HG03520 (cell line): ENCODE measurements around the gene SPOCD1.

ENCODE experiments used
- ATAC-seq: cut with Tn5 transposase; IDR thresholded peaks from one replicate; pipeline ENCODE4 v1.9.1; 2021; ENCODE audit warnings: mild to moderate bottlenecking, moderate library complexity; ENCODE audit not compliant: unreplicated experiment

The SPOCD1 gene

GRCh38 chr1:31801458-31801857, 14.4 kb downstream of the SPOCD1 start:
- no peak for ATAC-seq

GRCh38 chr1:31800674-31800967, 15.2 kb downstream of the SPOCD1 start:
- no peak for ATAC-seq

GRCh38 chr1:31799895-31800673, 15.7 kb downstream of the SPOCD1 start:
- ATAC-seq = no peak

GRCh38 chr1:31799196-31799894, 16.5 kb downstream of the SPOCD1 start:
- ATAC-seq = no peak

GRCh38 chr1:31798433-31799195, 17.2 kb downstream of the SPOCD1 start:
- no peak for ATAC-seq

- ATAC-seq = no peak
Observed at GRCh38 chr1:31798086-31798432, 17.8 kb downstream of the SPOCD1 start.

GRCh38 chr1:31797216-31797615, 18.6 kb downstream of the SPOCD1 start:
- no peak for ATAC-seq

GRCh38 chr1:31796707-31797106, 19.1 kb downstream of the SPOCD1 start:
- ATAC-seq = no peak

GRCh38 chr1:31795801-31796621, 19.8 kb downstream of the SPOCD1 start:
- no peak for ATAC-seq

GRCh38 chr1:31795096-31795675, 20.6 kb downstream of the SPOCD1 start:
- no peak for ATAC-seq

- no peak for ATAC-seq
Observed at GRCh38 chr1:31793586-31794285, 22.1 kb downstream of the SPOCD1 start.

GRCh38 chr1:31793086-31793485, 22.7 kb downstream of the SPOCD1 start:
- no peak for ATAC-seq

- ATAC-seq = no peak
Observed at GRCh38 chr1:31792541-31792940, 23.3 kb downstream of the SPOCD1 start.

GRCh38 chr1:31792116-31792515, 23.7 kb downstream of the SPOCD1 start:
- ATAC-seq = no peak

- no peak for ATAC-seq
Observed at GRCh38 chr1:31791131-31791858, 24.5 kb downstream of the SPOCD1 start.

GRCh38 chr1:31790641-31791091, 25.2 kb downstream of the SPOCD1 start:
- no peak for ATAC-seq

- ATAC-seq = no peak
Observed at GRCh38 chr1:31790140-31790539, 25.7 kb downstream of the SPOCD1 start.

- ATAC-seq = peak; percentile 56
Observed at GRCh38 chr1:31789259-31790065, 26.4 kb downstream of the SPOCD1 start.
